ENCODE results near the gene PLA2G2C.
"Not testable (repeated sequence)": the region's sequence is repeated elsewhere in the genome, so short reads cannot be mapped to it uniquely, and the experiment has no call there.

The PLA2G2C gene

DNA sequence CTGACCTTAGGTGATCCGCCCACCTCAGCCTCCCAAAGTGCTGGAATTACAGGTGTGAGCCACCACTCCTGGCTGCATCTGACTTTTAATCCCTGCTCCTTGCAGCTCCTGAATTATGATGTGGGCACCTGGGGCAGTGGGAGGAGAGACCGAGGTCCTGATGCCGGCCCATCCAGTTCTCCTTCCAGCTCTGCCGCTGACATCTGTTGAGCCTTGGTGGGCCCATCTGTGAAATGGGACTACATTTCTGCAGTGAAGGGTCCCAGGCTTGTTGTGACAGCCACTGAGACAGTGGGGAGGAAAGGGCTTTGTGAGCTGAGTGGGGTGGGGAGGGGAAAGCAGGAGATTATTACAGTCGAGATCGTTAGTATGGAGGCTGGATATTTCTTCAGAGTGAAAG lies 35.3 kb downstream of the PLA2G2C start:
- no peak for DNase-seq

GRCh38 chr1:20150326-20150705 lies 36.0 kb downstream of the PLA2G2C start:
- DNase-seq = no peak

DNA sequence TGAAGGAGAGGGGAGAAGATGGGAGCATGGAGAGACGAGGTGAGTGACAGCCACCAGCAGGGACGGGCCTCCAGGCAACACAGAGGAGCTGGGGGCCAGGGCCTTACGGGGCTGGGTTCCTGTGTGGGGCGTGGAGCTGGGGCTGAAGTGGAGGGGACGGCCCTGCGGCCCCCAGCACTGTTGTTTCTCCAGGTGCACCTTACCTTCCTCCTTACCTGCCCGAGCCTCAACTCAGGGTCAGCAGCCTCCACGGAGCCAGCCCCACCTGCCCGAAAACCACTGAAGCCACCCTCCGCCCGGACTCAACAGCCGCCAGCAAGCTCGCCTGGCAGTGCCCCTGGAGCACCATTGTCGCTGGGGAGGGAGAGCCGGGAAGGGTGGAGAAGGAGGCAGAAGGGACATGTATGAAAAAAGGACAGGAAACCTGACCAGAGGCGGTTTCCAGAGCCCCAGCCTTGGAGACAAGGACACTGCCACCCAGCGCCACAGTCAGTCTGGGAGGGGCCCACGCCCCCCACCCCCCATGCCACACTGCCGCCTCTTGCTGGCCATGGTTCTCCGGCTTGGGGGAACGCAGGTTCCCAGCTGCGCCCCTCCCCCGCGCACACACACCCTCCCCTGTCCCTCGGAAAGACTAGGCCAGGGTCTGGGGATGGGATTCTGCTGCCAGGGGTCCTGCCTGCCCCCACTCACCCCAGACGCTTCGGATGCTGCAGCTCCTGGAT lies 36.6 kb downstream of the PLA2G2C start:
- no peak for DNase-seq

GRCh38 chr1:20148571-20149500 lies 37.5 kb downstream of the PLA2G2C start:
- DNase-seq = no peak

DNA sequence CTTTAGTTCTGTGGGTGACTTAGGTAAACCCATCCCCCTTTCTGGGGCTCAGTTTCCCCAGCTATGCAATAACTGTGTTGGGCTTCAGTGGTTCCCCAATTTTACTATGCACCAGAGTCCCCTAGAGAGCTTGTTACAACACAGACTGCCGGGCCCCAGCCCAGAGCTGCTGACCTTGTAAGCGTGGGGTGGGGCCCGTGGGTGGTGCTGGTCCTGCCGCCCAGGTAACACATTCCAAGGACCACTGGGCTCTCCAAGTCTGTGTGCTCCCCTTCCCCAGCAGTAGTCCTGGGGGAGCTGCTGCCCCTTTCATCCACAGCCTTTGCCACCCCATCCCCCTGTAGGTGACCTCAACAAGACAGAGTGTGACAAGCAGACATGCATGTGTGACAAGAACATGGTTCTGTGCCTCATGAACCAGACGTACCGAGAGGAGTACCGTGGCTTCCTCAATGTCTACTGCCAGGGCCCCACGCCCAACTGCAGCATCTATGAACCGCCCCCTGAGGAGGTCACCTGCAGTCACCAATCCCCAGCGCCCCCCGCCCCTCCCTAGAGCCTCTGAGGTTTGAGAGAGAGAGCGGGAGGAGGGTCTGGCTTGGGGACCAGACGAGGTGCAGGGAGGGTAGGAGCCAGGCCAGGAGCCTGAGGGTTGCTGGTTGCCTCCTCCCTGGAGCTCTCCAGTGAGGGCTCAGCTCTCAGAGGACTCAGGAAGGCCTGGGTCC lies 38.3 kb downstream of the PLA2G2C start:
- no peak for DNase-seq

DNA sequence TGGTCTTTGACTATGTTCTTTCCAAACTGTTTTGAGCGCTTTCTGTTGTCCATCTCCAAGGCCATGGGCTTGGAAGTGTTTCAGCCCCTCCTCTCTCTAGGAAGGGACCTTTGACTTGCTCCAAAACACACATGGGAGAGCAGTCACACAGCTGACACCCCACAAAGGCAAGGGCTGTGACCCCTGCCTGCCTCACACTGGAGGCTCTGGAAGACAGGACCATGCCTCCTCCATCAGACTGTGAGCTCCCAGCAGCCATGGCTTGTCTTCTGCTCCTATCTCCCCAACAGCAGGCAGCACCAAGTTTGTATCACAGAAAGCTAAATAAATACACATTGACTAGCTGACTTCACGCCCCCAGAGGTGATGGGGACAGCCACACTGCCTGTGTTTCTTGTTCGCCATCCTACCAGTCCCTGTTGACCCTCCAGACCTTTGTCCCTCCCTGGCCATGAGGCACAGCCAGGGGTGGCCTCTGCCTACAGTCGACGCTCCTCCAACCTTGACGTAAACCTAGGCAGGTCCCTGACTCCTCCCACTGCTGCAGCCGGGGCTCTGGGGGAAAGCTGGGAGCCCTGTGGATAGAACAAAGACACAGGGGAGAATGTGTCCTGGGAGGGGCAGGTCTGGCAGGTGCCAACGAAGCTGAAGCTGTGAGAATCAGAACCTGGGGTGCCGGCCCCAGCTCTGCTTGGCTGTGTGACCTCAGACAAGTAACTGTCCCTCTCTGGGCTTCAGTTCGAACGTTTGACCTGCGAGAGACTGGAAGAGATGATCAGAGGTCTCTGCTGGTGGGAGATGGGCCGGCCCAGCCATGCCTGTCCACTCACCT lies 42.4 kb downstream of the PLA2G2C start:
- DNase-seq = no peak

- no peak for DNase-seq
Observed at GRCh38 chr1:20143318-20143717, 43.0 kb downstream of the PLA2G2C start.

DNA sequence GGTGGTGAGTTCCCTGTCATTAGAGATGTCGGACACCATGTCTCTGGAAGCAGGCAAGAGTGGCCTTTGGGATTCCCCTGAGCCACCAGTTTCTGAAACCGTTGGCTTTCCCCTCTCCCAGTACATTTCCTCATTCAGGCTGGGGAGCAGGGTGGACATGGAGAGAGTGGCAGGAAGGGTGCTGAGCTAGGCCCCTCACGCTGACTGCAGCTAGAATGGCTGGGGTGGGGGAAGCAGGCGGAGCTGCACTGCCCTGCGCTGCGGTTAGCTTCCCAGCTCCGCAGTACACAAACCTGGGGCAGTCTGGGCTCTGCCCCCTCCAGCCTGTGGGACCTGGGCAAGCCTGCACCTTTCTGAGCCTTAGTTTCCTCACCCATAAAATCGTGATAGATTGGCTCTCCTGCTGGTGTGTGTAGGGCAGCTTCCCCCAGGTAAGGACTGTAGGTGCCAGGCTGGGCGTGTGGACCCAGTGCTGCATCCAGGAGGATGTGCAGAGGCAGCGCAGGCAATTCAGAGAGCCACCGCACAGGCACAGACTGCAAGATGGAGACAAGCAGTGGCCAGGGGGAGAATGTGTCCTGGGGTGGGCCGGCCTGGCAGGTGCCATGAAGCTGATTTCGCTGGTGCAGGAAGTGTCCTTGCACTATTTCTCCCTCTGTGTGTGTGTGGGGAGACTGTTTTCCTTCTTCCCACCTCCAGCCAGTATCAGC lies 44.2 kb downstream of the PLA2G2C start:
- DNase-seq = no peak

- no peak for DNase-seq
Observed at GRCh38 chr1:20141466-20141865, 44.9 kb downstream of the PLA2G2C start.

DNA sequence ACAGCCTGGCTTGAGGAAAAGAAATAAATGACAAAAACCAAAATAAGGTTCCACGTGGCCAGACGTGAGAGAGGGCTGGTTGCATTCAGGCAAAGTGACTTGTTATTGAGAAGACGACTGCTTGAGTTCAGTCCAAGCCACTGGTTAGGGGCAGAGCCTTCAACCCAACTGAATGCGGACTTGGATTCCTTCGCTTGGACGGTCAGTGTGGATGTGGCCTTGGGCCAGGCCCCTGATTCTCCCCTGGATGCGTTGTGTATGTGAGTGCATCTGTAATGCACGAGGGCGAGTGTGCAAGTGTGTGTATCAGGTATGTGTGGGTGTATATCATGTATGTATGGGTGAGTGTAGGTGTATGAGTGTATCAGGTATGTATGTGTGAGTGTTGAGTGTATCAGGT lies 45.3 kb downstream of the PLA2G2C start:
- DNase-seq = no peak

- no peak for DNase-seq
Observed at GRCh38 chr1:20139776-20140612, 46.3 kb downstream of the PLA2G2C start.

DNA sequence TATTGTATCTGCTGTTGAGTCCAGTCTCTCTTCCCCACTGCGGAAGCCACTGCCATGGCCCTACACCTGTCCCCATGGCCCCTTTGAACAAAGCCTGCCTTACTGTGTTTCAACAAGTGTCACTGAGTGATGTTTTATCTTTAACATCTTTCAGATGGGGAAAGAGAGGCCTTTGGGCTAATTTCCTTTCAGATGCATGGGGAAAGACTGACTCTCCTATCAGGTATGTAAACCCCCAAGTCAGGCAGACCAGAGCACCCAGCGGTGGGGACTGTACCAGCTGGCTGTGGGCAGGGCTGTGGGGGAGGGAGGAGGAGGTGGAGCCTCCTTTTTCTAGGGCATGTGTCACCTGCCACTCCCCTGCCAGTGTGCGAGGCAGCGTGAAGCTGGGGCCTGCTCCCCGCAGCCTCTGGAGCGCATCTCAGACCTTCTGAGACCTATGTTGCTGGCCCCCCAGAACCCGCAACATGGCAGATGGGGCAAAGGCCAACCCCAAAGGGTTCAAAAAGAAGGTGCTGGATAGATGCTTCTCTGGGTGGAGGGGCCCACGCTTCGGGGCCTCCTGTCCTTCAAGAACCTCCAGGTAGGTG lies 47.3 kb downstream of the PLA2G2C start, which contains the start of gene PLA2G2F:
Gene PLA2G2F, plus strand, starts transcription at position 363 of the 590 bp plus-strand sequence. Its CDS starts 105 bp downstream, at position 468.
- DNase-seq = no peak

- no peak for DNase-seq
Observed at GRCh38 chr1:20138346-20138745, 48.0 kb downstream of the PLA2G2C start.

GRCh38 chr1:20137604-20138003 lies 48.7 kb downstream of the PLA2G2C start:
- no peak for DNase-seq

- no peak for DNase-seq
Observed at GRCh38 chr1:20137055-20137454, 49.3 kb downstream of the PLA2G2C start.

GRCh38 chr1:20136249-20136648 lies 50.1 kb downstream of the PLA2G2C start:
- DNase-seq = no peak

DNA sequence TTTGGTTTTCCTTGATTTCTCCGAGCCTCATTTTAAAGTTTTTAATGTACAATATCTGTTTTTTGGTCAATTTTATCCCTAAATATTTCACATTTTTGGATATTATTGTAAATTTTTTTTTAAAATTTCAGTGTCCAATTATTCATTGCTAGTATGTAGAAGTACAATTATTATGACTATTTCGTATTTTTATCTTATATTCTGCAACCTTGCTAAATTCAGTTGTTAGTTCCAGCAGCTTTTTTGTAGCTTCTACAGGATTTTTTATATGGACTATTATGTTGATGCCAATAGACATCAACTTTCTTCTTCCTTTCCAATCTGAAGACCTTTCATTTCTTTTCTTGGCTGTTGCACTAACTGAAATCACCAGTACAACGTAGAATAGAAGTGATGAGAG lies 51.3 kb downstream of the PLA2G2C start:
- no peak for DNase-seq

- DNase-seq = not testable (repeated sequence)
Observed at GRCh38 chr1:20130518-20130917, 55.8 kb downstream of the PLA2G2C start.

GRCh38 chr1:20126806-20127440 lies 59.4 kb downstream of the PLA2G2C start:
- DNase-seq = no peak

Measured in fibroblast of skin of right quadriceps (primary cell).